ENCODE results near the gene MBP.

GRCh38 chr18:77071711-77072292 is 60.8 kb downstream of the MBP start:
- TF ChIP-seq FOXM1 (IDR thresholded peaks at IDR 0.05; ENCODE audit: borderline replicate concordance, low read depth) (no peak), USF1 (IDR thresholded peaks at IDR 0.05) (no peak), YY1 (IDR thresholded peaks at IDR 0.05; ENCODE audit: low read depth) (no peak), EGR1 (IDR thresholded peaks at IDR 0.05) (no peak)
